ENCODE measurements around the gene KIAA1671. TPM values are rescaled to one million over a fixed set of nuclear protein-coding genes. Genes with fewer than 3 reads are reported as not detected.

Gene KIAA1671
- total and polyA plus RNA-seq, 7 donors = 6.3 to 34.2 (median 10.2) TPM

DNA sequence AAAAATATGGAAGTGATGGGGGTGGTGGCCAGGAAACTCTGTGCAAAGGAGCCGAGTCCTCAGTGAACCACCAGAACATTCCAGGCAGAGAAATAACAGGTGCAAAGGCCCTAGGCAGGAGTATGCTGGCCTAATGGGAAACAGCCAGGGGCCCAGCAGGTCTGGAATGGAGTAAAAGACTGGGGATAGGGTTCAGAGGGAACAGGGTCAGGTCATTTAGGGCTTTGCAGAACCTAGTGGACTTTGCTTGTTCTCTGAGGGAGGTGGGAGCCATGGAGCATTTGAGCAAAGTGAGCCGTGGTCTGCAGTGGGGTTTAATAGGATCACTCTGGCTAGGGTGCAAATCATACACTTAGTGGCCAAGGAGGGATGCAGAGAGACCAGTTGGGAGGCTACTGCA, 255.8 kb downstream of the KIAA1671 start:
- H3K27ac ChIP-seq = no peak overlapping the region
- no peaks in the 10 kb centered on the region for H3K36me3 ChIP-seq
- intact Hi-C loops (cut with DNase I) = loop anchor here (10.0 kb wide), 1 partner anchor 566 kb away; no protein-coding TSS in a partner anchor
- no peaks in the 10 kb centered on the region for H3K4me1 ChIP-seq
- no peak for DNase-seq
- H3K9me3 ChIP-seq = peaks cover 0 to 2% (median under 1%) of the 10 kb centered on the region in 4 donors
- no peaks in the 10 kb centered on the region for H3K27me3 ChIP-seq
- H3K4me3 ChIP-seq = no peak overlapping the region
- WGBS, 2 donors = 48 to 75% methylated on average over 2 of the region's 2 CpGs
- TF ChIP-seq EP300 (IDR thresholded peaks at IDR 0.05) = no peak
- TF ChIP-seq, protein P1, sequence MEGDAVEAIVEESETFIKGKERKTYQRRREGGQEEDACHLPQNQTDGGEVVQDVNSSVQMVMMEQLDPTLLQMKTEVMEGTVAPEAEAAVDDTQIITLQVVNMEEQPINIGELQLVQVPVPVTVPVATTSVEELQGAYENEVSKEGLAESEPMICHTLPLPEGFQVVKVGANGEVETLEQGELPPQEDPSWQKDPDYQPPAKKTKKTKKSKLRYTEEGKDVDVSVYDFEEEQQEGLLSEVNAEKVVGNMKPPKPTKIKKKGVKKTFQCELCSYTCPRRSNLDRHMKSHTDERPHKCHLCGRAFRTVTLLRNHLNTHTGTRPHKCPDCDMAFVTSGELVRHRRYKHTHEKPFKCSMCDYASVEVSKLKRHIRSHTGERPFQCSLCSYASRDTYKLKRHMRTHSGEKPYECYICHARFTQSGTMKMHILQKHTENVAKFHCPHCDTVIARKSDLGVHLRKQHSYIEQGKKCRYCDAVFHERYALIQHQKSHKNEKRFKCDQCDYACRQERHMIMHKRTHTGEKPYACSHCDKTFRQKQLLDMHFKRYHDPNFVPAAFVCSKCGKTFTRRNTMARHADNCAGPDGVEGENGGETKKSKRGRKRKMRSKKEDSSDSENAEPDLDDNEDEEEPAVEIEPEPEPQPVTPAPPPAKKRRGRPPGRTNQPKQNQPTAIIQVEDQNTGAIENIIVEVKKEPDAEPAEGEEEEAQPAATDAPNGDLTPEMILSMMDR (IDR thresholded peaks at IDR 0.05) = no peak
- no peak for TF ChIP-seq POLR2AphosphoS5 (IDR thresholded peaks at IDR 0.05)
- TF ChIP-seq POLR2A (IDR thresholded peaks at IDR 0.05) = no peak

DNA sequence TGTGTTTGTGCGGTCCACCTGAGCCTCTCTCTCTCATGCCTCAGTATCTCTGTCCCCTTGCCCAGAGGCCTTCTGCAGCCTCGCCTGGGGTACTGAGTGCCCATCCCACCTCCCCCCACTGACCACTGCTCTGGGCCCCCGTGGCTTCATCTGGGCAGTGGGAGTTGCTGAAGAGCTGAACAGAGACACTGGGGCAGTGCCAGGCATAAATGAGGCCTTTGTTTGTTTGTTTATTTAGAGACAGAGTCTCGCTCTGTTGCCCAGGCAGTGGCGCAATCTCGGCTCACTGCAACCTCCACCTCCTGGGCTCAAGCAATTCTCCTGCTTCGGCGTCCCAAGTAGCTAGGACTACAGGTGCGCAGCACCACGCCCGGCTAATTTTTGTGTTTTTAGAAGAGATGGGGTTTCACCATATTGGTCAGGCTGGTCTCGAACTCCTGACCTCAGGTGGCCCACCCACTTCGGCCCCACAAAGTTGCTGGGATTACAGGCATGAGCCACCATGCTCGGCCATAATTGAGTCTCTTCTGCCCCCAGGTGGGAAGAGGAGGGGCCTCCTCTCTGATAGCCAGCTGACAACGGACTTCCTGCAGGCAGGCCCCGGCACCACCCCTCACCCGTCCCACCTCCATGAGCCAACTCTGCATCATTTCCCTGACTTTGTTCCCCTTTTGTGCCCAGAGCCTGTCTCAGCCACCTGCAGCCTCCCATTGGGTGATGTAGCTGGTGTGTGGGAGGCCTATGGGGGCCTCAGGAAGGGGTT, 256.4 kb downstream of the KIAA1671 start:
- Histone ChIP-seq H3K27me3 (no peaks in the 10 kb centered on the region), H3K27ac (no peak overlapping the region), H3K9me3 (peaks cover 0 to 3% (median 1%) of the 10 kb centered on the region in 4 donors), H3K36me3 (no peaks in the 10 kb centered on the region), H3K4me3 (no peak overlapping the region), H3K4me1 (no peaks in the 10 kb centered on the region)
- DNase-seq = no peak
- WGBS, 2 donors = 76 to 88% methylated on average over 17 of the region's 17 CpGs
- intact Hi-C loops (cut with DNase I) = loop anchor here (10.0 kb wide), 1 partner anchor 566 kb away; no protein-coding TSS in a partner anchor
- TF ChIP-seq POLR2A (IDR thresholded peaks at IDR 0.05) (no peak), EP300 (IDR thresholded peaks at IDR 0.05) (no peak), POLR2AphosphoS5 (IDR thresholded peaks at IDR 0.05) (no peak)
- TF ChIP-seq, protein P1 (IDR thresholded peaks at IDR 0.05) = no peak

DNA sequence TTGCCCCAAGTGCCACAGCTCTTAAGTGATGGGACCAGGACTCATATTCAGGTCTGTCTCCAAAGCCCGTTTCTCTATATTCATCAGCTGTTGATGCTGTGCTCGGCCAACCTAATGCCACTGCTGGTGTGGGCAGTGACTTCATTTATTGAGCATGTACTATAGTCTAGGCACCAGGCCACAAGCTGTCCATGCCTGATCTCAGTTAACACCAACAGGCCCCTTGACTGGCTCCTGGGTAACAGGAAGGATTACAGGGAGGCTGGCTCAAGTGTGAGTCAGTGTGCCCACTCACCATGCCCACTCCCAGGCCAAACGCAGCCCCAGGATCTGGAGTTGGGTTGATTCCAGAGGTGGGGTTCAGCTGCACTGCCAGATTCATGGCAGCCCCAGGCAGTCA, 258.3 kb downstream of the KIAA1671 start:
- no peaks in the 10 kb centered on the region for H3K36me3 ChIP-seq
- intact Hi-C loops (cut with DNase I) = no loop called here

DNA sequence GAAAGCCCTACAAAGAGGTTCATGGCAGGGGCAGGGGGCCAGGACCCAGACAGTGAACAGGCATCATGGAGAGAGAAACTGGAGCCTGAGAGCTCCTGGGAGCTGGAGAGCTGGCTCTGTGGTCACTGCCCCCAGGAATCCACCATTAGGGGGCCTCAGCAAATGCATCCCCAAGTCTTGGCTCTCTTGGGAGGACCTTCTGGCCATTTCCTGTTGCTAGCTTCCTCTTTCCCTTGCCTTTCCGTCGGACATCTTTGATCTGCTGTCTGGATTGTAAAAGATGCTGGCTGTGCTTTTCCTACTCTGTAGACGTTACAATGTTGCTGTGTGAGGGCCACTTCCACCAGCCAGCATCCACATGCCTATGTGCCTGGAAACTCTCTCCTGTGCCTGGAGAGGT, 259.8 kb downstream of the KIAA1671 start:
- WGBS, 2 donors = 45 to 59% methylated on average over 3 of the region's 3 CpGs
- intact Hi-C loops (cut with DNase I) = no loop called here
- peaks cover 0 to 3% (median 1%) of the 10 kb centered on the region in 4 donors for H3K9me3 ChIP-seq
- no peaks in the 10 kb centered on the region for H3K27me3 ChIP-seq
- no peak for DNase-seq
- H3K4me1 ChIP-seq = no peaks in the 10 kb centered on the region
- H3K27ac ChIP-seq = no peak overlapping the region
- no peak overlapping the region for H3K4me3 ChIP-seq
- TF ChIP-seq EP300 (IDR thresholded peaks at IDR 0.05) (no peak), POLR2A (IDR thresholded peaks at IDR 0.05) (no peak), POLR2AphosphoS5 (IDR thresholded peaks at IDR 0.05) (no peak)
- TF ChIP-seq, protein P1 (IDR thresholded peaks at IDR 0.05) = no peak
- no peaks in the 10 kb centered on the region for H3K36me3 ChIP-seq

More for the DNA sequence above, 258.3 kb downstream of the KIAA1671 start:
- no peaks in the 10 kb centered on the region for H3K4me1 ChIP-seq
- DNase-seq = no peak
- peaks cover 0 to 3% (median 1%) of the 10 kb centered on the region in 4 donors for H3K9me3 ChIP-seq
- WGBS, 2 donors = 86 to 88% methylated on average over 3 of the region's 3 CpGs
- no peaks in the 10 kb centered on the region for H3K27me3 ChIP-seq
- H3K4me3 ChIP-seq = no peak overlapping the region
- no peak overlapping the region for H3K27ac ChIP-seq
- TF ChIP-seq EP300 (IDR thresholded peaks at IDR 0.05) (no peak), POLR2AphosphoS5 (IDR thresholded peaks at IDR 0.05) (no peak), POLR2A (IDR thresholded peaks at IDR 0.05) (no peak)
- TF ChIP-seq, protein P1 (IDR thresholded peaks at IDR 0.05) = no peak
